AG09309 (cell line): Measurements from ENCODE around the gene MECP2.

Experiments used
- DNase-seq: peaks from one replicate; pipeline ENCODE4 v3.0.0-alpha.2; 2010; ENCODE audit warnings: low read depth
- H3K4me3 ChIP-seq: 2 replicates; pipeline ENCODE4 v1.5.1; 2011; ENCODE audit warnings: mild to moderate bottlenecking, low read depth, low read length, moderate library complexity; ENCODE audit not compliant: control insufficient read depth
- TF ChIP-seq, protein P1 (sequence below): IDR thresholded peaks from 2 replicates; pipeline ENCODE4 v1.5.1; 2011; ENCODE audit warnings: mild to moderate bottlenecking, low read depth, low read length, inconsistent platforms; ENCODE audit not compliant: insufficient read depth, control insufficient read depth; ENCODE audit errors: missing control alignments

MECP2 gene

DNA sequence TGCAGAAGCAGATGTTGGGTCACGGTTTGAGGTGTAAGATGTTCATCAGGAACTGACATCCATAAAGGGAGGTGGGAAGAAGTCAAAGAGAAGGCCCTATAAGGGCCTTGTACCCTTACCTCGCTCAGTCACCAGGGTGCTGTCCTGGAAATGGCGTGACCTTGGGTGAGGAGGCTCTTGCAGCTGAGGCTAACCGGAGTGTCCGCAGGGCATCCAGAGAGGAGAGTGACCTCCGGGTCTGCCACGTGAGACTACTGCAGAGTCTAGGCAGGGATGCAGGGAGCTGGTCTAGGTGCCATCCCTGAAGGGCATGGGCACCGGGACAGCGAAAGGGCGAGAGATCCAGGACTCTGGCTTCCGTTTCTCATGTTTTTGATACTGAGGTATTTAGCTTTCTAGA lies 49.1 kb downstream of the MECP2 start:
- TF ChIP-seq, protein P1, sequence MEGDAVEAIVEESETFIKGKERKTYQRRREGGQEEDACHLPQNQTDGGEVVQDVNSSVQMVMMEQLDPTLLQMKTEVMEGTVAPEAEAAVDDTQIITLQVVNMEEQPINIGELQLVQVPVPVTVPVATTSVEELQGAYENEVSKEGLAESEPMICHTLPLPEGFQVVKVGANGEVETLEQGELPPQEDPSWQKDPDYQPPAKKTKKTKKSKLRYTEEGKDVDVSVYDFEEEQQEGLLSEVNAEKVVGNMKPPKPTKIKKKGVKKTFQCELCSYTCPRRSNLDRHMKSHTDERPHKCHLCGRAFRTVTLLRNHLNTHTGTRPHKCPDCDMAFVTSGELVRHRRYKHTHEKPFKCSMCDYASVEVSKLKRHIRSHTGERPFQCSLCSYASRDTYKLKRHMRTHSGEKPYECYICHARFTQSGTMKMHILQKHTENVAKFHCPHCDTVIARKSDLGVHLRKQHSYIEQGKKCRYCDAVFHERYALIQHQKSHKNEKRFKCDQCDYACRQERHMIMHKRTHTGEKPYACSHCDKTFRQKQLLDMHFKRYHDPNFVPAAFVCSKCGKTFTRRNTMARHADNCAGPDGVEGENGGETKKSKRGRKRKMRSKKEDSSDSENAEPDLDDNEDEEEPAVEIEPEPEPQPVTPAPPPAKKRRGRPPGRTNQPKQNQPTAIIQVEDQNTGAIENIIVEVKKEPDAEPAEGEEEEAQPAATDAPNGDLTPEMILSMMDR = no peak
- DNase-seq = no peak
- H3K4me3 ChIP-seq = no peak overlapping the region

DNA sequence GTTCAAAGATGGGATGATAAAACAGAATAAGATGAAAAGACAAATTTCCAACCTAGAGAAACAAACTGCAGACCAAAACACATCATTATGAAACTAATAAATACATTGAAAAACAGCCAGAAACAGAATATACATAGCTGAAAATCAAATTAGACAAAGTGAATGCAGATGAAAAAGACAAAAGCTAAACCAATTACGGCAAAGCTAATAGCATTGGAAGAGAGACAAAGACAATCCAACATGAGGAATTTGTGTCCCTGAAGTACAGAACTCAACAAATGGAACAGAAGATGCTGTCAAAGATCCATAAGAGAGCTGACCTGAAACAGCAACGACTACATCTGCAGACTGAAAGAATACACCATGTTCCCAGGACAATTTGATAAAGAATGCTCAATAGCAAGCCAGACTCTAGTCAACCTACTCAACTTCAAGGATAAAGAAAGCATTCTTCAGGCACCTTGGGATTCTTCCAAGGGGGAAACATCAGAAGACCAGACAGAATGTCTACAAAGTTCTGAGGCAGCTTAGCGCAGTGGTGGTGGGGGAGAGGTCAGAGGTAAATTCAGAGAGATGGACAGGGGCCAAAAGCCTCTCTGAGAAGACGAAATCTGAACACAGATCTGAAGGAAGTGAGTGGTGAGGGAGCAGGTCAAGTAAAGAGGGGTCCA lies 50.4 kb downstream of the MECP2 start:
- H3K4me3 ChIP-seq = no peak overlapping the region
- DNase-seq = no peak
- TF ChIP-seq, protein P1 = no peak

DNA sequence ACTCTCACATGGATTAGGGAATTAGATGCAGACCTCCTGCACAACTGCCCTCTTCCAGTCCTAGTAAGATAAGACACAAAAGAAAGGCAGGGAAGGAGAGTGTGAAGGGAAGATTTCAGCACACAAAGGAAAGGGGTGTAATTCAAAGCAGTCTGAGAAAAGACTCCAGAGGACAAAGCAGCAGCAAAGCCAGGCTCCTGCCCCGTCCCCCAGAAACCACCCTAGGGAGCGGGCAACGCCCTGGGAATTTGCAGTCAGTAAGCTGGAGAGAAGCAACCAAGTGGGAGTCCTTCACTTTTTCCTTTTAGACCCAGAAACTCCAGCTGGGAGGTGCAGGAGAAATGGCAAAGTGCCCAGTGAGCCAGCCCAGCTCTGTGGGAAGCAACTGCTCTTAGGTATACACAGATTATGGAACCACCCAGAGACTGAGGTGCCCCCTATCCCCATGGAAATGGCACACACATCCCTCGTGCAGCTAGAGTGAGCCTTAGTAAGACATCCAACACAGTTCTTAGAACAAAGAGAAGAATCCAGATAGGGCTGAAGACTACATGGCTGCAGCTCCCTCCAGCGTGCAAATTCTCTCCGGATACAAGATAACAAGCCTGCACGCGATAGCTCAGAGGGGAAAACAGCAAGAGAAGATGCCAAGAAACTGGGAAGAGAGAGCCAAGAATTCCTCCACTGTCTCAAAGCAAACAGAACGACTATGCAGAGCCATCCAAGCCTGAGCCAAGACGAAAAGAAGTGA lies 51.3 kb downstream of the MECP2 start:
- TF ChIP-seq, protein P1 = peak; percentile 20
- H3K4me3 ChIP-seq = no peak overlapping the region
- DNase-seq = peak; percentile 58

DNA sequence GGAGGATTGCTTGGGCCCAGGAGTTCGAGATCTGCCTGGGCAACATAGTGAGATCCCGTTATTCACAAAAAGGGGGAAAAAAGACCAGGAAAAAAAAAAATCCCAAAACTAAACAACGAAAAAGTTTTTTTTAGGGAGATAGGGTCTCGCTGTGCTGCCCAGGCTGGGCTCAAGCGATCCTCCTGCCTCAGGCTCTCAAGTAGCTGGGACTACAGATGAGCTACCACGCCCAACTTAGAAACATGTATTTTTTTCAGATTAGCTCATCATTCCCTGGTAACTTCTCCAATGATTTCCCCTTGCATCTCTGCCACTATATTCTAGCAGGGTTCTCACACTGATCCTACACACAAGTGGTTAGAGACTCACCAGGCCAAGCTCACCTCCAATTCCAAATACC lies 53.4 kb downstream of the MECP2 start:
- no peak overlapping the region for H3K4me3 ChIP-seq
- TF ChIP-seq, protein P1 = no peak
- DNase-seq = no peak

DNA sequence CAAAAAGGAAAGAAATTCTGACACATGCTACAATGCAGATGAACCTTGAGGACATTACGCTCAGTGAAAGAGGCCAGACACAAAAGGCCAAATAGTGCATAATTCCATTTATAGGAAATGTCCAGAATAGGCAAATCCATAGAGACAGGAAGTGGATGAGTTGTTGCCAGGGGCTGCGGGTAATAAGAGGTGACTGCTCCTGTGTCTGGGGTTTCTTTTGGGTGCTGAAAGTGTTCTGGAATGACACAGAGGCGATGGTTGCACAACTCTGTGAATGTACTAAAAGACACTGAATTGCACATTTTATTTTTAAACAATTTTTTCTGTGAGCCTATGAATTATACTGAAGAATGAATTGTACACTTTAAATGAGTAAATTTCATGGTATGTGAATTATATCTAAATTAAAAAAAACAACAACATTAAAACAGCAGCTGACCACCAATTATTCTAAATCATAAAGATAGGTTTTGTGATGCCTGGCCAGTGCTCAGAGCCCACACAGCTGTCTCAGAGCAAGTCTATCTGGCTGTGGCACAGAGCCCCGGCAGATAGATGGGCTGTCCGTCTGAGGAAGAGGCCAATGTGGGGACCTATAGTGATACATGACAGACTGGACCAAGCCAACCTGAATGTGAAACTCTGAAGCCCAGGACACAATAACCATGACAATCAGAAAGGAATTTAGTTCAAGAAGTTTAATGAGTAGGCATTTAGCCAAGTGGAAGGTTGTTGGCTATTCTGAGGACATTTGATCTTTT lies 54.3 kb downstream of the MECP2 start:
- TF ChIP-seq, protein P1 = no peak
- DNase-seq = no peak
- H3K4me3 ChIP-seq = no peak overlapping the region

DNA sequence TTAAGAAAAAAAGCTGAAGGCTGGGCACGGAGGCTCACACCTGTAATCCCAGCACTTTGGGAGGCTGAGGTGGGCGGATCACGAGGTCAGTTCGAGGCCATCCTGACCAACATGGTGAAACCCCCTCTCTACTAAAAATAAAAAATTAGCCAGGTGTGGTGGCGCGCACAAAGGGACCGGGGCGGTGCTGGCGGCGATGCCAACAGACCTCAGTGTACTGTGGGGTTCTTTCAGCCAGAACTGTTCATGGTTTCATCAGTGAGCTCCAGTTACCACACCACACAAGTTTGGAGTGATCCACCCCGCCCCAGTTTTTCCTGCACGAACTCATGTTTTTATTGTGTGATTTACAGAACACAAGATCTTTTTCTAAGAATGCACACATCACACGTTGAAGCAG lies 56.7 kb downstream of the MECP2 start:
- no peak for DNase-seq
- H3K4me3 ChIP-seq = no peak overlapping the region
- TF ChIP-seq, protein P1 = no peak
